AG09309 (cell line): ENCODE results near the gene AKR1C1.

Experiments
- DNase-seq: peaks from one replicate; pipeline ENCODE4 v3.0.0-alpha.2; 2010; ENCODE audit warnings: low read depth
- H3K4me3 ChIP-seq: 2 replicates; pipeline ENCODE4 v1.5.1; 2011; ENCODE audit warnings: mild to moderate bottlenecking, low read depth, low read length, moderate library complexity; ENCODE audit not compliant: control insufficient read depth
- TF ChIP-seq, protein P1 (sequence below): IDR thresholded peaks from 2 replicates; pipeline ENCODE4 v1.5.1; 2011; ENCODE audit warnings: mild to moderate bottlenecking, low read depth, low read length, inconsistent platforms; ENCODE audit not compliant: insufficient read depth, control insufficient read depth; ENCODE audit errors: missing control alignments

The AKR1C1 gene

DNA sequence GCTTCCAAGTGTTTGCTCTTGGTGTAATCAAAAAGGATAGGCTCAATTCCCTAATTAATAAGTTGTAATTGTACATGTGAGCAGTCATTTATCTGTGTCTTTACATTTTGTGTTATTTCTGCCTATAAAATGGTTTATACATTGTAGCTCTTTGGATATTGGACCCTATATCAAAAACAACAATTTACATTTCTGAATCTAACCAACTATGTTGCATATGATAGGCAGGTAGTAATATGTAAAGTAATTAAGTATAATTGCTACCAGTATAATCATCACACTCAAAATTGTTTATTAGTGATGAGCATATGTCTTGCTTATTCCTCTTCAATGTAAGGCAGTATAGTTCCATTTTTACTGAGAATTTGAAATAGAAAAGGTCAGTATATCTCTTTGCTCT is 13.8 kb downstream of the AKR1C1 start:
- DNase-seq, result no peak
- H3K4me3 ChIP-seq, result no peak overlapping the region
- TF ChIP-seq, protein P1, sequence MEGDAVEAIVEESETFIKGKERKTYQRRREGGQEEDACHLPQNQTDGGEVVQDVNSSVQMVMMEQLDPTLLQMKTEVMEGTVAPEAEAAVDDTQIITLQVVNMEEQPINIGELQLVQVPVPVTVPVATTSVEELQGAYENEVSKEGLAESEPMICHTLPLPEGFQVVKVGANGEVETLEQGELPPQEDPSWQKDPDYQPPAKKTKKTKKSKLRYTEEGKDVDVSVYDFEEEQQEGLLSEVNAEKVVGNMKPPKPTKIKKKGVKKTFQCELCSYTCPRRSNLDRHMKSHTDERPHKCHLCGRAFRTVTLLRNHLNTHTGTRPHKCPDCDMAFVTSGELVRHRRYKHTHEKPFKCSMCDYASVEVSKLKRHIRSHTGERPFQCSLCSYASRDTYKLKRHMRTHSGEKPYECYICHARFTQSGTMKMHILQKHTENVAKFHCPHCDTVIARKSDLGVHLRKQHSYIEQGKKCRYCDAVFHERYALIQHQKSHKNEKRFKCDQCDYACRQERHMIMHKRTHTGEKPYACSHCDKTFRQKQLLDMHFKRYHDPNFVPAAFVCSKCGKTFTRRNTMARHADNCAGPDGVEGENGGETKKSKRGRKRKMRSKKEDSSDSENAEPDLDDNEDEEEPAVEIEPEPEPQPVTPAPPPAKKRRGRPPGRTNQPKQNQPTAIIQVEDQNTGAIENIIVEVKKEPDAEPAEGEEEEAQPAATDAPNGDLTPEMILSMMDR, result no peak

DNA sequence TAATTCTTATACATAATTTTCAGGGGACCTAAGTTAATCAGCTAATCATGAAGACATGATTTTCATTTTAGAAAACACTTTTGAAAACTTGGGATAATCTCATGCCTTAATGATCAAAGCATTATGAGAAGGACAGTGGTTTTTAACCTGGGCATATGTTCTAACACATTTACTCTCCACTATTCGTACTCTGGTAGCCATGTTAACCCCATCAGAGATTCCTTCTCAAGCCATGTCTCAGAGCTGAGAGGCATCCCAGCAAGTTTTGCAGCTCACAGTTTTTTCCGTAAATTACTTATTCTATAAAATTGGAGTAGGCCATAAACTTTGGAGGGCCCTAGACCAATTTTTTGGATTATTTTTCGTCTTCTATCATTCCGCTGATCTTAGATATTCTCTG is 15.7 kb downstream of the AKR1C1 start:
- TF ChIP-seq, protein P1, result no peak

DNA sequence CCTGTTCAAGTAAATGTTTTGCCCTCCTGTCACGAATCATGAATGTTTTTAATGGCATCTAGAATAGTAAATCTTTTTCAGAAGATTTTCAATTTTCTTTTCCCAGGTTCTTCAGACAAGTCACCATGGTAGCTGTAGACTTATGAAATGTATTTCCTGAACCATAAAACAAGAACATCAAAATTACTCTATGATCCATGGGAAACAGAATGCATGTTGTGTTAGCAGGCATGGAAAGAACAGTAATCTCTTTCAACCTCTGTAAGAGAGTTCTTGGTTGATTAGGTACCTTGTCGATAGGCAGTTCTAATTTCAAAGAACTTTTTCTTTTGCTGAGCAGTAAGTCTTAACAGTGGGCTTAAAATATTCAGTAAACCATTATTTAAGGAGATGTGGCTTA is 17.6 kb downstream of the AKR1C1 start:
- no peak overlapping the region for H3K4me3 ChIP-seq
- no peak for DNase-seq
- TF ChIP-seq, protein P1, result no peak

More for the DNA sequence above, 15.7 kb downstream of the AKR1C1 start:
- no peak for DNase-seq
- no peak overlapping the region for H3K4me3 ChIP-seq

DNA sequence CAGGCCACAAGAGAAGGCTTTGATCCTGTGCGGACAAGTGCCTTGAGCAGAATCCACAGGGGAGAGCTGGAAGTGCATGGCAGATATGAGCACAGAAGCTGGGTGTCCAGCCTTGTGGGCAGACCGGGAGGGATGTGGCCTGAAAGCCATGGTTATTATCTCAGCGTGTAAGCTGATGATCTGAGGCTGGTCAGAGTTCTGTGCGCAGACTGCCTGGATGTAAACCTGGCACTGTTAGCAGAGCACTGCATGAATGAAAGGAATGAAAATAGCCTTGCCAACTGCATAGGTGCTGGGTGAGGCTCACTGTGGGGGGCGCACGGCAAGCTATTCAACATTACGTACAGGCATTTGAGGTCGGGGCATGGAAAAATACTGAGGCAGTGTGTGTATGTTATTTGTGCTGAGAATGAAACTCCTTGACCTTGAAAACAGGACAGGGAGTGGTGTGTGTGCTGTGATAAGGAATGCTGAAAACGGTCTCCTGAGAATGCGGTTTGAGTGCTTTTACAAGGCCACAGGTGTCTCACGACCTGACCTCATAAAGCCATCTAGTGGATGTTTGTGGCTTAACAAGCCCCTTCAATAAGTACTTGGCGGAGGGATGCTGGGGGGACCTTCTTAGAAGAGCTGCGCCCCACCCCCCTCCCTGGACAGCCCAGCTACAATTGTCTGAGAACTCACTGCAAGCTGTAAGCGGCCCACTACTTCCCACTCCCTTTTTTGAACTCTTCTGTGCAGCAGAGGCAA is 18.7 kb downstream of the AKR1C1 start:
- H3K4me3 ChIP-seq, result no peak overlapping the region
- TF ChIP-seq, protein P1, result peak; percentile 20
- no peak for DNase-seq

DNA sequence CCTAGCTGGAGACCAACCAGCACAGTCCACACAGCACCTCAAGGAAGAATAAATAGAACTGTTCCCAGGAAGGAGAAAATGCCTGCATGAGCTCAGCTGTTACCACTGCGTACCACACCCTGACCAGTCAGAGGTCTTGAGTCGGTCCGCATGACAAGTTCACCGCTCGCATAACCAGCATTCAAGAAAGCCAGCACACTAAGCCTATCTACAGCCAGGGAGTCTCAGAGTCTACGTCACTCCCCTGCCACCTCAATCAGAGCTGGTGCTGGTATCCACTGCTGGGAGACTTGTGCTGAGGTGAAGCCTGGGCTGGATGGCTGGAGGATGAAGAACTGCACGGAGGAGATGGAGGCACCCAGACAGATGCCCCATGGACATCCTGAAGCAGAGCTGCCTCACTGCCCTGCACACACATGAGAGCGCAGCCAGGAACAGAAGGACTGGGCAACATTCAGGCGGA is 19.6 kb downstream of the AKR1C1 start:
- H3K4me3 ChIP-seq, result no peak overlapping the region
- TF ChIP-seq, protein P1, result no peak
- DNase-seq, result no peak

DNA sequence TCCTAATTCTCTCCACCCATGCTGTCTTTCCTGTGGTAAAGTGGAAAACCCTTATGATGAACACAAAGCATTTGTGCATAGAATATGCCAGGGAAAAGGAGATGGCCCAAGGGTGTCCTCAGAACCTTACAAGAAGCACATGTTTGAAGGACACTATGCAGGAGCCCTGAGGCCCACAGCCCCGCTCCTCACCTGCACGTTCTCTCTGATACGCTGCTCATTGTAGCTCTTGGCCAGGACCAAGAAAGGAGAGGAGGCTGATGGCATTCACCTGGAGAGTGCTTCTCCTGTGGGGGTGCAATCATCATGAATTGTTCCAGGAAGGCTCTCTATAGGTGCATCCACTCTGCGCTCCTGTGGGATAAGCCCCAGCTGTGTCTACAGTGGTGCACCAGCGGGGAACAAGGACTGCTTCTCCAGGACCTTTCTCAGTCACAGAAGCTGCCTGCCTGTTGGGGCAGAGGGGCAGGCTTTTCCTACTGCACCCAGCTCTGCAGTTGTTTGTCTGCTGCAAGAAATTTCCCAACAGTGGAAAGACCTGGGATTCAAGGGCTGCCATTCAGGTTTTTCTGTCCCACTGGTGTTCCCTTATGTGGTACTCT is 20.5 kb downstream of the AKR1C1 start:
- TF ChIP-seq, protein P1, result no peak
- no peak for DNase-seq
- no peak overlapping the region for H3K4me3 ChIP-seq
